GM19467 (cell line): ENCODE data around the gene DIP2C.
"Not testable (repeated sequence)": the region's sequence is repeated elsewhere in the genome, so short reads cannot be mapped to it uniquely, and the experiment has no call there.

Experiments used
- ATAC-seq: cut with Tn5 transposase; IDR thresholded peaks from one replicate; pipeline ENCODE4 v1.9.1; 2021; ENCODE audit warnings: mild to moderate bottlenecking, moderate library complexity; ENCODE audit not compliant: unreplicated experiment

DIP2C gene

GRCh38 chr10:543862-544822, 145.3 kb downstream of the DIP2C start:
- no peak for ATAC-seq

- ATAC-seq = no peak
These were observed 146.3 kb downstream of the DIP2C start for GRCh38 chr10:543131-543530.

- ATAC-seq = no peak
These were observed 147.6 kb downstream of the DIP2C start for GRCh38 chr10:541750-542371.

DNA sequence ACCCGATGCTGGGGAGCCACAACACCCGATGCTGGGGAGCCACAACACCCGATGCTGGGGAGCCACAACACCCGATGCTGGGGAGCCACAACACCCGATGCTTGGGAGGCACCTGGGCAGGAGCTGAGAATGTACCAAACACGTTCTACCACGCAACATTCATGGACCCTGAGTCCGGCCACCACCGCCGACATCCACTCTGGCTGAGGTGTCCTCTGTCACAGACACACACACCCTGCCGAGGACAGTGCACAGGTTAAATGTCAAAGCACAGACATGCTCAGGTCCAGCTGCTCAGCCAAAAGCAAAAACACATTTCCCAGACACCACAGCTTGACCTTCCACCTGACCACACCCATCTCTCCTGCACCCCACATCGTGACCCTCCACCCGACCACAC, 148.4 kb downstream of the DIP2C start:
- ATAC-seq = no peak

DNA sequence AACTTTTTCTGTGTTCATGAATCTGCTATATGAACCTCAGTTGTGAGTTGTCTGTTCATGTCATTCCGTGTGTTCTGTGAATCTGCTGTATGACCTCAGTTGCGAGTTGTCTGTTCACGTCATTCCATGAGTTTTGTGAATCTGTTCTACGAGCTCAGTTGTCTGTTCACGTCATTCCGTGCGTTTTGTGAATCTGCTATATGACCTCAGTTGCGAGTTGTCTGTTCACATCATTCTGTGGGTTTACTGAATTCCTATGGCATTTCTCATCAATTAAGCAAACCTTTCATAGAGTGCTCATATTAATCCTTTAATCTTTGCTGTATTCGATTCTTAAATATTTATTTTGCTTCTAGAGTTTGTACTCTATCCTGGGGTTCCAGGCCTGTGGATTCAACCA, 150.6 kb downstream of the DIP2C start:
- ATAC-seq = no peak

GRCh38 chr10:536935-537334, 152.5 kb downstream of the DIP2C start:
- no peak for ATAC-seq

- no peak for ATAC-seq
These were observed 153.0 kb downstream of the DIP2C start for GRCh38 chr10:536371-536925.

GRCh38 chr10:535952-536351, 153.5 kb downstream of the DIP2C start:
- no peak for ATAC-seq

DNA sequence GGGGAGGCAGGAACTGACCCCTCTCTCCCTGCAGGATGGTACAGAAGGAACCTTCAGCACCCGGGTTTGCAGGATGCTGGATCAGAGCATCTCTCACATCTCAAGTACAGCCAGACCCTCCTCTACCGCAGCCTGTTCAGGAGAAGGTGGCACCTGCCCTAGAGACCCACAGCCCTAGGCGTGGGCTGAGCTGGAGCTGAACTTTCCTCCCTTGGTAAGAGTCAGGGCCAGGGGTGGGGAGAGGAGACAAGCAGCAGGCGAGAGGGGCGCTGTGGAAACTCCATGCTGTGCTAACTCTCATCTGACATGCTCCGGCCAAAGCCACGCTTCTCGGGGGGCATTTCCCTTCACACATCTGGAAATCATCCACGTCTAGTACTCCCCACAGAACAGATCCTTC, 154.4 kb downstream of the DIP2C start:
- no peak for ATAC-seq

DNA sequence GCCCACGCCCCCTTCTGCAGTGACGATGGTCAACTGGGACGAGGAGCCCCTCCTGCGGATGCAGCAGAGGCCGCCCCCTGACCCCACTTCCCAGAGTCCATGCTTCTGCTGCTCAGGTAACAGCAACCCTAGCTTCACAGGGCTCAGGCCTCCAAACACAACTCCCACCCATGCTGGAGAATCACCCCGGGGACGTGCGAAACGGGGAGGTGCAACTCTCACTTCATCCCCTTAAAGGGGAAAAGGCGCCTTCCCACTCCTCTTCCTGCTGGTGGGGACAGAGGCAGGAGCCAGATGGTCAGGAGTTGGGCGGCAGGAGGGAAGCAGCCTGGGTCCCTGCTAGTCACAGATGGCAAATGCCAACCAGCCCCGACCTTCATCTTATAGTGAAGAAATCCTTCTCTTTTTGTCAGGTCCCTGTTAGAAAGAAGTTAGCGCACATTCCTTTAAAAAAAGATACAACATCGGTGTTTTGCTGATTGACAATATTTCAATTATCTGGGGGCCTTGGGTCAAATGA, 155.4 kb downstream of the DIP2C start:
- ATAC-seq = no peak

- no peak for ATAC-seq
These were observed 155.9 kb downstream of the DIP2C start for GRCh38 chr10:533611-534010.

- ATAC-seq = no peak
These were observed 156.3 kb downstream of the DIP2C start for GRCh38 chr10:533186-533585.

DNA sequence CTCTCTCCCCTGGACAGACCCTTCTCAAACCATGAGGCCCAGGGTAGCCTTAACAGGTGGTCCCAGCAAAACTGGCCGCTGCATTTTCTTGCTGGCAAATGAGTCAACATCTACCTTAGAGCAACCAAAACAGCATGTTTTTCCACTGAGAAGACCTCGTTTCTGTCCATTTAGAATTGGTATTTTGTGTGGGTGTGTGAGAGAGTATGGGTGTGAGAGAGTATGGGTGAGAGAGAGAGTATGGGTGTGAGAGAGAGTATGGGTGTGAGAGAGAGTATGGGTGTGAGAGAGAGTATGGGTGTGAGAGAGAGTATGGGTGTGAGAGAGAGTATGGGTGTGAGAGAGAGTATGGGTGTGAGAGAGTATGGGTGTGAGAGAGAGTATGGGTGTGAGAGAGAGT, 157.1 kb downstream of the DIP2C start:
- not testable (repeated sequence) for ATAC-seq

DNA sequence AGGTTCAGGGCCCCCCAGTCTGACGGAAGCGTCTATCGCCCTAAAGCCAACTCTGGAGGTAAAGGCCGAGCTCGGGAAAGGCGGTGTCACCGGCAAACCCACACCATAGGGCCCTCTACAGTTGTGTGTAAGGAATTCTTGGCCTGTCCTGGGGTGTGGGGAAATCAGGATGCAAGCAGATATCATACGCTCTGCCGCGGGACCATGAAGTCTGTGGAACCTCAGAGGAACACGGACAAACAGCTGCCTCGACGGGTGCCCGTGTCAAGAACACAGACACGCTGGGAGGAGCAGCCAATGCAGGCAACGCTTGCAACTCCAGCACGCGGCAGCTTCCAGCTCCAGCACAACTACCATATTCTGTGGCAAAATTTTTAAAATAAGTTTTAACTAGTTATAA, 157.9 kb downstream of the DIP2C start:
- no peak for ATAC-seq

DNA sequence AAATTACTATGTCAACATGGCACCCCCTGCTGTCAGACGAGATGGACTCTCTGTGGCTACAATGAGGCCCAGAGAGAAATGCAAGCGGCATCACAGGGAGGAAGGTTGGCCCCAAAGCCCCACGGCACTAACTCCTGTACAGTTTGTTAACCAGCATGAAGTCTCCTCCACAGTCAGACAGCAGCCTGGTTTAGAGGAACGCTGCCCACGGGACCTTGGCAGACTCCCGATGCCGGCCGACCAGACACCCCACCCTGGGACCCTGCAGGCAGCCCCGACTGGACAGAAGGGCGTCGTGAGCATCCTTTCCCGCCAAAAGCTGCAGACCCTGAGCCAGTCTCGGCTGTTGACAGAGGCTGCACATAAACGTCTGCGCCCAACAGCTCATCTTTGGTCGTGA, 158.8 kb downstream of the DIP2C start:
- ATAC-seq = no peak

DNA sequence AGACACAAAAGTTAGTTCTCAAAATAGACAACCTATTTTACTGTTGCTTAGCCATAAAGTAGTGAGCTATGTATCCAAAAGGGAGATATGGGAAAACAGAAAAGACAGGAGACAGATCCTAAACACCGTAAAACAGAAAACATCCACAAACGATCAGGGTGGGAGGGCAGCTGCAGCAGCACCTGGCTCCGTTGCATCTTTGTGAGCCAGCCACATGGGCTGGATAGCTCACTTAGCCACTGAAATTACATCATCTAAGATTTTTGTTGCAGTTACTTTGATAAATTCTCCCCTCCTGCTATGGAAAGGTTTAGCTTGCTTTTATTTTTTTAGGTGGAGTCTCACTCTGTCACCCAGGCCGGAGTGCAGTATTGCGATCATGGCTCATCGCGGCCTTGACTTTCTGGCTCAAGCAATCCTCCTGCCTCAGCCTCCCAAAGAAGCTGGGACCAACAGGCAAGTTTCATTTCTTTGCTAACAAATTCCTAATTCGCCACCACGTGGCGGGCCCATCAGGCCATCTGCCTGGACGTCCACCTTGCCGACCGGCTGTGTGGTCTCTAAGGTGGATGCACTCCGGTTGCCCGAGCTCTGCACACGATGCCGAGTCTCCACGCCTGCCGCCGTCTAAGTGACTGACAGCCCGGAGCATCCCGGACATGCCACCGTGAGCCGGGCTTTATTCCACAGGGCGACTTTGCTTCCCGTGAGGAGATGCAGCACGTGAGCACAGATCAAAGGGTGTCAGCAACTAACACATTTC, 159.8 kb downstream of the DIP2C start:
- no peak for ATAC-seq

DNA sequence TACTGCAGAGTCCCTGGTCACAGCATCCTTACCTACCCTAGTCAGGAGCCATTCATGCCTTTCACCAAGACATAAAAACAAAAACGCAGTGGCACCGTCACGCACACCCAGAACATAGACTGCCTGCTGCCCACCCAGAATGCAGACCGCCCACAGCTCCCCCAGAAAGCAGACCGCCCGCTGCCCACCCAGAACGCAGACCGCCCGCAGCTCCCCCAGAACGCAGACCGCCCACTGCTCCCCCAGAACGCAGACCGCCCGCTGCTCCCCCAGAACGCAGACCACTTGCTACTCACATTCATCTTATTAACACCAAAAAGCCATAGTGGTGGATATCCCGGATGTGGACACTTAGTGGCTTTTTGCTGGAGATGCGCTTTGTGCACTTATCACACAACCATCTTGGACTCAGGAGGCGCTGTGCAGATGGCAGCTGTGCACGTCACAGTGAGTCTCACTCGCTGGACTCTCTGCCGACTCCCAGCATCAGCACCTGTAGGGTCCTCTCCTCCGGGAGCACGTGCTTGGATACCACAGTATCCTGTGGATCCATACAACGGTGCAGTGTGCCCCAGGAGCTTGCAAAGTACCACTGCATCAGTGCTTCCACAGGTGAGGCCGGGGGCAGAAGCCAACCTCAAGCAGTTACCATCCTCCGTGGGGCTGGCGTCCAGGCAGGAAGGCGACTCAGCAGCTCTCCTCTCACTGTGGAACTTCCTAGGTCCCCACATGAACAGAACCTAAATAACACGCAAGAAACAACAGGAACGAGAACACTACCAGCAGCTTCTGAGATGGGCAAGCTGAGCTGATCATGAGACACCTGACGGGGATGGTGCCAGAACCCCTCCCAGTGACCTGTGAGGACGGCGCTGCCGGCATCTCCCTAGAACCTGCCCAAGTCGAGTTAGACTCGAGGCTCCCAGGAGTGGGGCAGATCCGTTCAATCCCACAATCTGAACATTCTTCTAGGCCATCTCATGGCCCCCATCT, 161.0 kb downstream of the DIP2C start:
- no peak for ATAC-seq

GRCh38 chr10:527416-527815, 162.1 kb downstream of the DIP2C start:
- ATAC-seq = no peak

- no peak for ATAC-seq
These were observed 162.7 kb downstream of the DIP2C start for GRCh38 chr10:526651-527312.
